SK-N-SH (cell line): ENCODE results near the gene MRPS5. TPM values are rescaled to one million over a fixed set of nuclear protein-coding genes. Genes with fewer than 3 reads are reported as not detected.

Experiments
- CTCF ChIA-PET: fragments of 300-600, 350-600 bp; formaldehyde crosslinking; extraction: SDS; loops from one replicate; lab custom pipeline; 2021; lab: Yijun Ruan, JAX
- POLR2A ChIA-PET: fragments of 350-600 bp; sonication (Branson Sonifier 250); formaldehyde crosslinking; extraction: SDS; loops from one replicate; lab custom pipeline; 2020; ENCODE audit warnings: antibody characterized with exemption, inconsistent platforms; lab: Yijun Ruan, JAX
- DNase-seq: peaks from one replicate; pipeline ENCODE4 v3.0.0; 2012
- H2AFZ ChIP-seq: fragments of 200-600 bp; sonication (generic); 2 replicates; pipeline ENCODE4 v1.8.1; 2016; ENCODE audit warnings: antibody characterized with exemption, mild to moderate bottlenecking, low read depth
- H3F3A ChIP-seq: fragments of 200-600 bp; sonication (generic); replicated peaks from 2 replicates; pipeline ENCODE3; 2016; ENCODE audit warnings: antibody characterized with exemption, mild to moderate bottlenecking; ENCODE audit not compliant: insufficient read depth
- H3K27ac ChIP-seq, 2 experiments: fragments of 200-500 bp in 1 of 2; fragments of 200-600 bp in 1 of 2; sonication (Bioruptor generic) in 1 of 2; sonication (generic), shearing (Covaris generic) in 1 of 2; 2 replicates each; pipeline versions ENCODE4 v1.5.1 to v1.6.1; 2014 to 2016; ENCODE audit warnings: low read depth in 2 of 2, inconsistent platforms in 1 of 2, low read length in 1 of 2, mild to moderate bottlenecking in 1 of 2, mixed read lengths in 1 of 2
- H3K27me3 ChIP-seq: fragments of 200-600 bp; sonication (generic), shearing (Covaris generic); 2 replicates; pipeline ENCODE4 v1.6.1; 2016; ENCODE audit warnings: mixed run types; ENCODE audit not compliant: insufficient read depth
- H3K36me3 ChIP-seq, 2 experiments: fragments of 200-500 bp in 1 of 2; fragments of 200-600 bp in 1 of 2; sonication (Bioruptor generic) in 1 of 2; sonication (generic) in 1 of 2; replicated peaks in 1 of 2; 2 replicates each; pipeline versions ENCODE3 to v1.5.1; 2014 to 2016; ENCODE audit warnings: low read length in 1 of 2, mild to moderate bottlenecking in 1 of 2; ENCODE audit not compliant: insufficient read depth in 2 of 2, control insufficient read depth in 1 of 2
- H3K4me1 ChIP-seq, 2 experiments: fragments of 200-500 bp in 1 of 2; fragments of 200-600 bp in 1 of 2; sonication (Bioruptor generic) in 1 of 2; sonication (generic), shearing (Covaris generic) in 1 of 2; 2 replicates each; pipeline versions ENCODE4 v1.5.1 to v1.6.1; 2014 to 2016; ENCODE audit warnings: low read depth in 1 of 2, low read length in 1 of 2, mixed run types in 1 of 2; ENCODE audit not compliant: insufficient read depth in 2 of 2, control insufficient read depth in 1 of 2
- H3K4me2 ChIP-seq: fragments of 200-600 bp; sonication (generic), shearing (Covaris generic); 2 replicates; pipeline ENCODE4 v1.6.1; 2017; ENCODE audit warnings: mixed run types
- H3K4me3 ChIP-seq, 2 experiments: fragments of 200-500 bp in 1 of 2; fragments of 200-600 bp in 1 of 2; sonication (Bioruptor generic) in 1 of 2; sonication (generic), shearing (Covaris generic) in 1 of 2; 2 replicates each; pipeline versions ENCODE4 v1.5.1 to v1.8.1; 2014 to 2016; ENCODE audit warnings: low read depth in 2 of 2, inconsistent platforms in 1 of 2, low read length in 1 of 2, mild to moderate bottlenecking in 1 of 2, mixed read lengths in 1 of 2, moderate library complexity in 1 of 2
- H3K79me2 ChIP-seq: fragments of 200-600 bp; sonication (generic); 2 replicates; pipeline ENCODE4 v1.8.1; 2017; ENCODE audit warnings: mild to moderate bottlenecking; ENCODE audit not compliant: insufficient read depth
- H3K9ac ChIP-seq: fragments of 200-600 bp; sonication (generic); 2 replicates; pipeline ENCODE4 v1.6.1; 2017; ENCODE audit warnings: mixed run types
- H3K9me2 ChIP-seq: fragments of 200-600 bp; sonication (generic); 2 replicates; pipeline ENCODE4 v1.6.1; 2017; ENCODE audit warnings: mixed run types
- H3K9me3 ChIP-seq: fragments of 200-600 bp; sonication (generic); 2 replicates; pipeline ENCODE4 v1.6.1; 2017; ENCODE audit warnings: mixed run types, mild to moderate bottlenecking, moderate library complexity
- H4K20me1 ChIP-seq: fragments of 200-600 bp; sonication (generic); 2 replicates; pipeline ENCODE4 v1.6.1; 2017; ENCODE audit warnings: mild to moderate bottlenecking, mixed run types; ENCODE audit not compliant: insufficient read depth
- CTCF ChIP-seq: fragments of 200-600 bp; sonication (generic); IDR thresholded peaks from 2 replicates; pipeline ENCODE4 v1.6.1; 2017; ENCODE audit warnings: antibody characterized with exemption, mild to moderate bottlenecking, moderate library complexity
- ELF1 ChIP-seq: IDR thresholded peaks from 2 replicates; pipeline ENCODE4 v1.4.0; 2012
- FOSL2 ChIP-seq: IDR thresholded peaks from 2 replicates; pipeline ENCODE4 v1.4.0; 2012; ENCODE audit warnings: low read depth, mild to moderate bottlenecking, moderate library complexity, borderline replicate concordance
- GATA2 ChIP-seq: sonication (generic); formaldehyde crosslinking; IDR thresholded peaks from 2 replicates; pipeline ENCODE4 v1.5.0; 2020; ENCODE audit warnings: mild to moderate bottlenecking, missing genetic modification reagents
- NFIC ChIP-seq: IDR thresholded peaks from 2 replicates; pipeline ENCODE4 v1.4.0; 2012; ENCODE audit warnings: borderline replicate concordance
- NRF1 ChIP-seq: IDR thresholded peaks from 2 replicates; pipeline ENCODE4 v1.6.1; 2012; ENCODE audit warnings: low read depth, mild to moderate bottlenecking, low read length
- POLR2AphosphoS5 ChIP-seq: IDR thresholded peaks from 2 replicates; pipeline ENCODE4 v1.6.1; 2012; ENCODE audit warnings: low read depth, low read length
- RFX5 ChIP-seq: IDR thresholded peaks from 2 replicates; pipeline ENCODE4 v1.6.1; 2012; ENCODE audit warnings: mild to moderate bottlenecking, improper control_type of control experiment, low read length
- RXRA ChIP-seq: IDR thresholded peaks from 2 replicates; pipeline ENCODE4 v1.4.0; 2012; ENCODE audit warnings: low read depth, mild to moderate bottlenecking, borderline replicate concordance
- TCF12 ChIP-seq: IDR thresholded peaks from 2 replicates; pipeline ENCODE4 v1.4.0; 2012
- TEAD4 ChIP-seq: IDR thresholded peaks from 2 replicates; pipeline ENCODE4 v1.4.0; 2012; ENCODE audit warnings: mild to moderate bottlenecking, borderline replicate concordance; ENCODE audit not compliant: insufficient read depth
- USF1 ChIP-seq: IDR thresholded peaks from 2 replicates; pipeline ENCODE4 v1.4.0; 2012; ENCODE audit warnings: low read depth, borderline replicate concordance
- WGBS: methylation state at CpG from one replicate; pipeline ENCODE4 v1.1.6; 2017; ENCODE audit warnings: low lambda C conversion rate; 5-methylcytosine and 5-hydroxymethylcytosine counted together
- polyA plus RNA-seq, 3 experiments: library from polyadenylated mRNA; depleted of rRNA; stranded (reverse); fragments of >200 nt; gene quantifications; 2 replicates each; pipeline ENCODE4 v1.2.3, GENCODE V29; 2012

MRPS5 gene
- polyA plus RNA-seq, 1 of the 3 experiments (the other 2 are of a cell fraction) = 32.8 TPM

- TF ChIP-seq POLR2AphosphoS5 = no peak
- TF ChIP-seq RXRA = no peak
- TF ChIP-seq TEAD4 = no peak
- TF ChIP-seq GATA2 (CRISPR knock-in tag) = no peak
- no peak for TF ChIP-seq ELF1
- TF ChIP-seq NRF1 = no peak
- TF ChIP-seq CTCF = no peak
- TF ChIP-seq RFX5 = no peak
Observed at GRCh38 chr2:95047629-95048510, 73.7 kb downstream of the MRPS5 start (continued).

- Histone ChIP-seq H3K4me1 (no peaks in the 10 kb centered on the region), H3K27me3 (peaks cover 64% of the 10 kb centered on the region; the same call in 1 of the 2 replicates), H2AFZ (no peak overlapping the region), H3K9ac (no peak overlapping the region), H3K4me3 (no peak overlapping the region), H3K9me3 (no peaks in the 10 kb centered on the region), H3K9me2 (no peaks in the 10 kb centered on the region), H4K20me1 (no peaks in the 10 kb centered on the region), H3K4me2 (no peak overlapping the region), H3F3A (no peaks in the 10 kb centered on the region), H3K27ac (no peak overlapping the region), H3K79me2 (no peaks in the 10 kb centered on the region), H3K36me3 (no peaks in the 10 kb centered on the region)
- DNase-seq = no peak
- POLR2A ChIA-PET = no interaction called here
- WGBS = 19% methylated on average over 10 of the region's 13 CpGs
- CTCF ChIA-PET = interaction anchor here (1.3 kb wide), 1 partner anchor 24 kb away, joined by 5 read pairs; no protein-coding TSS in a partner anchor
- TF ChIP-seq TCF12 (no peak), FOSL2 (no peak), TEAD4 (no peak), RFX5 (no peak), NFIC (no peak), USF1 (no peak)
Observed at GRCh38 chr2:95046371-95047112, 75.1 kb downstream of the MRPS5 start.
